Activated CD8-positive, alpha-beta T cell treated with anti-CD3 and anti-CD28 coated beads for 36 hours (primary cell): ENCODE data around the gene NSMF. TPM values are rescaled to one million over a fixed set of nuclear protein-coding genes. Genes with fewer than 3 reads are reported as not detected.

Experiments
- ATAC-seq: fragments of 200-7000 bp; cut with Tn5 transposase; one replicate; pipeline ENCODE4 v1.10.0; 2021; ENCODE audit warnings: mild to moderate bottlenecking, moderate library complexity
- CTCF ChIA-PET: fragments of 350-600 bp; sonication (Branson Sonifier 250); formaldehyde crosslinking; loops from one replicate; lab custom pipeline; 2021; ENCODE audit warnings: antibody characterized with exemption; lab: Charles Lee
- POLR2A ChIA-PET: fragments of 350-600 bp; sonication (Branson Sonifier 250); formaldehyde crosslinking; loops from one replicate; lab custom pipeline; 2021; ENCODE audit warnings: antibody characterized with exemption; lab: Charles Lee
- DNase-seq: peaks from one replicate; pipeline ENCODE4 v3.0.0-alpha.2; 2020
- H3K27ac Mint-ChIP-seq: one replicate; pipeline ENCODE4 v1.8.0; 2021; ENCODE audit warnings: mild to moderate bottlenecking, mixed read lengths
- H3K27me3 Mint-ChIP-seq: one replicate; pipeline ENCODE4 v1.8.0; 2021; ENCODE audit warnings: mixed read lengths
- H3K36me3 Mint-ChIP-seq: one replicate; pipeline ENCODE4 v1.8.0; 2021; ENCODE audit warnings: low read depth, mixed read lengths
- H3K4me1 Mint-ChIP-seq: one replicate; pipeline ENCODE4 v1.8.0; 2021; ENCODE audit warnings: low read depth, mixed read lengths
- H3K4me3 Mint-ChIP-seq: one replicate; pipeline ENCODE4 v1.8.0; 2021; ENCODE audit warnings: mild to moderate bottlenecking, moderate library complexity, mixed read lengths
- H3K9me3 Mint-ChIP-seq: one replicate; pipeline ENCODE4 v1.8.0; 2021; ENCODE audit warnings: mixed read lengths
- intact Hi-C: fragments of 100-400 bp; cut with micrococcal nuclease; formaldehyde crosslinking; loops from one replicate; pipeline ENCODE4 v1.10.0; 2022
- total RNA-seq, 2 experiments: library from RNA; stranded (reverse); gene quantifications; one replicate each; pipeline ENCODE4 v1.2.3, GENCODE V29; 2021
- TF ChIP-seq, protein P1 (sequence below): fragments of 200-600 bp; IDR thresholded peaks from one replicate; pipeline ENCODE4 v1.8.0; 2022; ENCODE audit warnings: antibody characterized with exemption, mild to moderate bottlenecking

The NSMF gene
- total RNA-seq, 2 experiments from 2014 or later = 112 to 116 TPM

DNA sequence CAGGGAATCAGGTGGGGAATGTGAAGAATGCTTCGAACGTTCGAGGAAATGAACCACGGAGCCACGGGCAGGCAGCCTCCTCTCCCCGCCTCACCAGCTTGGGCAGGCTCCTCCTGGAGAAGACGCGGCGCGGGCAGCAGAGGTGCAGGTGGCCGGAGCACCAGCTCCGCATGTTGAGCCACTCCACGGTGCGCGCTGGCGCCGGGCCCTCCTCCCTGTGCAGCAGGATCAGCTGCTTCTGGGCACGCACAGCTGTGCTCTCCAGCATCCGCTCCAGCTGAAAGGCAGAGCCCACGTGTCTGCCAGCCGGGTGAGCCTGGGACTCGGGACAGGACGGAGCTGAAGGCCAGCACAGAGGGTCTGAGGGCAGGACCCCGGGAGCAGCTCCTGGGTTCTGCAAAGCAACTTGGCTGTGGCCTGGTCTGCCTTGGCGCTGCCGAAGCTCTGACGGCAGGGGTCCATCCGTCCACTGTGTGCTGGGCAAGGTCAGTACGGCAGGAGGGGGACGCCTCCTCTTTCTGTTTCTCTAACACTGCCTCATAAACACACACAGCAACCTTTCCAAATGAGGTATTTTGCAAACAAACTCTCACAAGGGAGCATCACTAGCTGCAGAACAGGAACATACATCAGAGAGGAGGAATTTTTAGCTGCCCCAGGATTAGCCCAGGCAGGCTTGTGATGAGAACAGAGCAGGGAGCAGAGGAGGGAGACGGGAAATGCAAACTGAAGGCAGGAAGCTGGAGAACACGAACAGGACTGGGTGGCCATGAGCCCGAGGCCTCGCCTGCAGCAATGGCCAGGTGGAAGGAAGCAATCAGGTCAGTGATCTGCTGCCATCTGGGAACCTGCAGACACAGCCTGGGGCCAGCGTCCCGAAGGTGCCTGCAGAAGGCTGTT, 20.1 kb upstream of the NSMF start:
- intact Hi-C loops = no loop called here
- TF ChIP-seq, protein P1, sequence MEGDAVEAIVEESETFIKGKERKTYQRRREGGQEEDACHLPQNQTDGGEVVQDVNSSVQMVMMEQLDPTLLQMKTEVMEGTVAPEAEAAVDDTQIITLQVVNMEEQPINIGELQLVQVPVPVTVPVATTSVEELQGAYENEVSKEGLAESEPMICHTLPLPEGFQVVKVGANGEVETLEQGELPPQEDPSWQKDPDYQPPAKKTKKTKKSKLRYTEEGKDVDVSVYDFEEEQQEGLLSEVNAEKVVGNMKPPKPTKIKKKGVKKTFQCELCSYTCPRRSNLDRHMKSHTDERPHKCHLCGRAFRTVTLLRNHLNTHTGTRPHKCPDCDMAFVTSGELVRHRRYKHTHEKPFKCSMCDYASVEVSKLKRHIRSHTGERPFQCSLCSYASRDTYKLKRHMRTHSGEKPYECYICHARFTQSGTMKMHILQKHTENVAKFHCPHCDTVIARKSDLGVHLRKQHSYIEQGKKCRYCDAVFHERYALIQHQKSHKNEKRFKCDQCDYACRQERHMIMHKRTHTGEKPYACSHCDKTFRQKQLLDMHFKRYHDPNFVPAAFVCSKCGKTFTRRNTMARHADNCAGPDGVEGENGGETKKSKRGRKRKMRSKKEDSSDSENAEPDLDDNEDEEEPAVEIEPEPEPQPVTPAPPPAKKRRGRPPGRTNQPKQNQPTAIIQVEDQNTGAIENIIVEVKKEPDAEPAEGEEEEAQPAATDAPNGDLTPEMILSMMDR = no peak
- ChIA-PET POLR2A (no interaction called here), CTCF (no interaction called here)
- Mint-ChIP-seq H3K9me3 (peaks cover 13% of the 10 kb centered on the region), H3K36me3 (peaks cover 10% of the 10 kb centered on the region), H3K27me3 (no peaks in the 10 kb centered on the region), H3K4me1 (peaks cover 7% of the 10 kb centered on the region), H3K4me3 (no peak overlapping the region), H3K27ac (no peak overlapping the region)
- DNase-seq (no peak), ATAC-seq (no peak)

DNA sequence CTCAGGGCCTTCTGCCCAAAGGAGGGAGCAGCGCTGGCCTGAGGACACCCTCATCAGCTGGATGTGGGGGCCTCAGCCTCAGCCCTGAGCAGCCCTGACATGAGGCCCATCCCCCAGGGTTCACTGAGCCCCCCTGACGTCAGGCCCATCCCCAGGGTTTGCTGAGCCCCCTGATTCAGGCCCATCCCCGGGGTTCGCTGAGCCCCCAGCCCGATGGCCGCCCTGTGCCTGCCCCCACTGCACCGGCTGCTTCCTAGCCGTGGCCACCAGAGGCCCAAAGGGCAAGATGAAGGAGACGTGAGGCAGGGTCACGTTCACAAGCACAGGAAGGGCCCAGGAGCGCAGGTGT, 19.5 kb upstream of the NSMF start:
- Mint-ChIP-seq H3K4me3 (no peak overlapping the region), H3K36me3 (peaks cover 13% of the 10 kb centered on the region), H3K4me1 (peaks cover 7% of the 10 kb centered on the region), H3K27me3 (no peaks in the 10 kb centered on the region), H3K27ac (no peak overlapping the region), H3K9me3 (peaks cover 16% of the 10 kb centered on the region)
- ATAC-seq (no peak), DNase-seq (no peak)
- TF ChIP-seq, protein P1 = no peak
- CTCF ChIA-PET = no interaction called here
- POLR2A ChIA-PET = no interaction called here
- intact Hi-C loops = no loop called here

DNA sequence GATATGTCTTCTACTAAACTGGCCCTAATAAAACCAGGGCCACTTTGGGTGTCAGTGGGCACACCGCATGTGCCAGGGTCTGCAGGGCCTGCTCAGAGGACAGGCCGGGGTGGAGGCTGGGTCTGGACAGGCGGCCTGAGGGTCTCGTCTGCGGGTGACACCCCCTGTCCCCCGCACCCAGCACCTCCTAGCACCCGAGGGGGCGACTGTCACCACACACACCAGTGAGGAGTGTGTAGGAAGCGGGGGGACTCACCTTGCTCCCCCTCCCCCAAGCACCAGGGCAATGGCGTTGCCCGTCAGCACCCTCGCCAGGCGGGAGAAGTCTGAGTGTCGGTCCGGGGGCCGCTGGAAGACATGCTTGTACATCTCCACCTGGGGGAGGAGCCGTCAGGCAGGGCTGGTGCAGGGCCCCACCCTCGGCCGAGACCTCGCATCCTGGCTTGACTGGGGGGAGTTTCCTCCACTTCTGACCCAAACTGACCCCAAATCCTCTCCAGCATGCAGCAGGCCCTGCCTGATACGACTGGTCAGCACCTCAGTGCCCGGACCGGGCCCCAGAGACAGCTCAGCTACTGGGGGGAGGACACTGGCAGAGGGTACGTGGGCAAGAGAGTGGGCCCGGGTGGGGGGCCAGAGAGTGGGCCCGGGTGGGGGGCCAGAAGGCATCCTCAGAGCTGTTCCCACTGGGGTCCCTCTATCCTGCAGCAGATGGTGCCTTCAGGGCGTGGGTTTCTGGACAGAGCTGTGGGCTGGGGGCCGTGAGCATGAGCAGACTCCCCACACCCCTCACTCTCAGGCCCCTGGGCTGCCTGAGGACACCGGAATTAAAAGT, 18.9 kb upstream of the NSMF start:
- ATAC-seq (no peak), DNase-seq (no peak)
- TF ChIP-seq, protein P1 = no peak
- H3K9me3 Mint-ChIP-seq = peaks cover 21% of the 10 kb centered on the region
- ChIA-PET CTCF (no interaction called here), POLR2A (no interaction called here)
- H3K27me3 Mint-ChIP-seq = no peaks in the 10 kb centered on the region
- intact Hi-C loops = no loop called here
- no peak overlapping the region for H3K4me3 Mint-ChIP-seq
- H3K36me3 Mint-ChIP-seq = peaks cover 18% of the 10 kb centered on the region
- peaks cover 7% of the 10 kb centered on the region for H3K4me1 Mint-ChIP-seq
- no peak overlapping the region for H3K27ac Mint-ChIP-seq

DNA sequence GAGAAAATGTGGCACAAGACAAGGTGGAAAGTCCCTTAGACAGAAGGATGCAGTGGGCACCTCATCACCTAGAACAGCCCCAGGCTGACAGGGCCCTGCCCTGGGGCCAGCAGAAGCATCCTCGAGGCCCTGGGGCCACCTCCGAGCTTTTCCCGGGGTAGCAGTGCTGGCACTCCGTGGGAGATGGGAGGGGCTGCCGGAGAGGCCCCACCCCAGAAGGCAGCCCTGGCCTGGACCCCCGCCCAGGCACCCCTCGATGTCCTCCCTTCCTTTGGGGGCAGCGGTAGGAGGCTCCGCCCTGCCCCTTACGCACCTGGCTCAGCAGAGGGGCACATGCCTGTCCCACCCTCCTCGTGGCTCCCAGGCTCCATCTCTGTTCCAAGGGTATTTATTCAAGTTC, 17.7 kb upstream of the NSMF start:
- H3K27ac Mint-ChIP-seq = no peak overlapping the region

More for the DNA sequence above, 17.7 kb upstream of the NSMF start:
- Mint-ChIP-seq H3K27me3 (no peaks in the 10 kb centered on the region), H3K36me3 (peaks cover 20% of the 10 kb centered on the region), H3K4me1 (peaks cover 2% of the 10 kb centered on the region), H3K9me3 (peaks cover 23% of the 10 kb centered on the region), H3K4me3 (no peak overlapping the region)
- TF ChIP-seq, protein P1 = no peak
- ChIA-PET POLR2A (no interaction called here), CTCF (interaction anchor here (0.8 kb wide), 1 partner anchor 31 kb away, joined by 3 read pairs; no protein-coding TSS in a partner anchor)
- intact Hi-C loops = no loop called here
- ATAC-seq (no peak), DNase-seq (no peak)
